ENCODE data around the gene NR1I3. TPM values are rescaled to one million over a fixed set of nuclear protein-coding genes. Genes with fewer than 3 reads are reported as not detected.

NR1I3 gene
- total and polyA plus RNA-seq, 2 experiments from 2014 or later: not detected

GRCh38 chr1:161229896-161230295 lies 8.1 kb downstream of the NR1I3 start:
- H4K20me1 ChIP-seq (ENCODE audit: insufficient read depth): no peaks in the 10 kb centered on the region
- no peaks in the 10 kb centered on the region for H3K9me3 ChIP-seq (ENCODE audit: low read depth)
- H3K27ac ChIP-seq: no peak overlapping the region
- H3K4me2 ChIP-seq (ENCODE audit: unreplicated experiment): no peak overlapping the region
- peaks cover 11% of the 10 kb centered on the region; the same call in 1 of the 2 replicates for H3K4me1 ChIP-seq (ENCODE audit: insufficient read depth)
- no peak for DNase-seq
- no peak for TF ChIP-seq EZH2phosphoT487 (IDR thresholded peaks at IDR 0.05; ENCODE audit: insufficient read depth, low read depth)
- TF ChIP-seq EZH2 (IDR thresholded peaks at IDR 0.05; ENCODE audit: insufficient read depth, poor library complexity, severe bottlenecking): no peak
- H3K36me3 ChIP-seq (ENCODE audit: low read depth): no peaks in the 10 kb centered on the region; the same call in 1 of the 2 replicates
- no peaks in the 10 kb centered on the region for H3K27me3 ChIP-seq (replicated peaks; ENCODE audit: insufficient read depth)
- H2AFZ ChIP-seq: no peak overlapping the region
- H3K9ac ChIP-seq: no peak overlapping the region
- H3K9me2 ChIP-seq (ENCODE audit: insufficient read depth): no peaks in the 10 kb centered on the region
- in situ Hi-C loops (cut with MboI): no loop called here
- 44 to 47% methylated on average over 3 of the region's 3 CpGs for WGBS, 2 experiments (ENCODE audit: low coverage in 1 of 2, low lambda C conversion rate in 2 of 2, missing lambda C conversion rate in 2 of 2)
- peaks cover 7% of the 10 kb centered on the region for H3K79me2 ChIP-seq (ENCODE audit: insufficient read depth)
- peaks cover 5% of the 10 kb centered on the region; the same call in 1 of the 2 replicates for H3F3A ChIP-seq (ENCODE audit: insufficient read depth)
- no peak overlapping the region for H3K4me3 ChIP-seq

GRCh38 chr1:161228032-161228431 lies 10.0 kb downstream of the NR1I3 start:
- Histone ChIP-seq H3K9ac (no peak overlapping the region), H3K4me2 (ENCODE audit: unreplicated experiment) (no peak overlapping the region), H3K36me3 (ENCODE audit: low read depth) (no peaks in the 10 kb centered on the region; the same call in 1 of the 2 replicates), H3K27ac (no peak overlapping the region), H3K9me2 (ENCODE audit: insufficient read depth) (no peaks in the 10 kb centered on the region), H4K20me1 (ENCODE audit: insufficient read depth) (no peaks in the 10 kb centered on the region), H3K79me2 (ENCODE audit: insufficient read depth) (peaks cover 7% of the 10 kb centered on the region), H3K9me3 (ENCODE audit: low read depth) (no peaks in the 10 kb centered on the region), H3F3A (ENCODE audit: insufficient read depth) (peaks cover 5% of the 10 kb centered on the region; the same call in 1 of the 2 replicates), H3K4me1 (ENCODE audit: insufficient read depth) (peaks cover 11% of the 10 kb centered on the region; the same call in 1 of the 2 replicates), H3K4me3 (no peak overlapping the region), H3K27me3 (replicated peaks; ENCODE audit: insufficient read depth) (no peaks in the 10 kb centered on the region), H2AFZ (no peak overlapping the region; the same call in 1 of the 2 replicates)
- 91% methylated on average over 7 of the region's 7 CpGs for WGBS, 2 experiments (ENCODE audit: low coverage in 1 of 2, low lambda C conversion rate in 2 of 2, missing lambda C conversion rate in 2 of 2)
- TF ChIP-seq EZH2 (IDR thresholded peaks at IDR 0.05; ENCODE audit: insufficient read depth, poor library complexity, severe bottlenecking) (no peak), EZH2phosphoT487 (IDR thresholded peaks at IDR 0.05; ENCODE audit: insufficient read depth, low read depth) (no peak)
- DNase-seq: no peak
- in situ Hi-C loops (cut with MboI): no loop called here

GRCh38 chr1:161227196-161227871 lies 10.7 kb downstream of the NR1I3 start:
- Histone ChIP-seq H2AFZ (peak overlapping the region; percentile 93), H3K9ac (peak overlapping the region; percentile 80; the same call in 1 of the 2 replicates)
- DNase-seq: peak; percentile 88

GRCh38 chr1:161226759-161227158 lies 11.2 kb downstream of the NR1I3 start:
- H4K20me1 ChIP-seq (ENCODE audit: insufficient read depth): no peaks in the 10 kb centered on the region
- DNase-seq: no peak
- no peaks in the 10 kb centered on the region for H3K27me3 ChIP-seq (replicated peaks; ENCODE audit: insufficient read depth)
- peaks cover 5% of the 10 kb centered on the region; the same call in 1 of the 2 replicates for H3F3A ChIP-seq (ENCODE audit: insufficient read depth)
- no peak for TF ChIP-seq EZH2phosphoT487 (IDR thresholded peaks at IDR 0.05; ENCODE audit: insufficient read depth, low read depth)
- TF ChIP-seq EZH2 (IDR thresholded peaks at IDR 0.05; ENCODE audit: insufficient read depth, poor library complexity, severe bottlenecking): no peak
- in situ Hi-C loops (cut with MboI): no loop called here
- H3K9ac ChIP-seq: peak overlapping the region; percentile 80
- H3K9me3 ChIP-seq (ENCODE audit: low read depth): no peaks in the 10 kb centered on the region
- H3K4me2 ChIP-seq (ENCODE audit: unreplicated experiment): peak overlapping the region; percentile 73
- no peak overlapping the region for H3K27ac ChIP-seq
- peak overlapping the region; percentile 93 for H2AFZ ChIP-seq
- no peaks in the 10 kb centered on the region; the same call in 1 of the 2 replicates for H3K36me3 ChIP-seq (ENCODE audit: low read depth)
- WGBS, 2 experiments (ENCODE audit: low coverage in 1 of 2, low lambda C conversion rate in 2 of 2, missing lambda C conversion rate in 2 of 2): 60% methylated on average over 3 of the region's 3 CpGs
- H3K4me1 ChIP-seq (ENCODE audit: insufficient read depth): peaks cover 11% of the 10 kb centered on the region; the same call in 1 of the 2 replicates
- H3K9me2 ChIP-seq (ENCODE audit: insufficient read depth): no peaks in the 10 kb centered on the region
- H3K4me3 ChIP-seq: peak overlapping the region; percentile 91
- peaks cover 7% of the 10 kb centered on the region for H3K79me2 ChIP-seq (ENCODE audit: insufficient read depth)

More at GRCh38 chr1:161227196-161227871, 10.7 kb downstream of the NR1I3 start:
- peaks cover 11% of the 10 kb centered on the region; the same call in 1 of the 2 replicates for H3K4me1 ChIP-seq (ENCODE audit: insufficient read depth)
- peaks cover 7% of the 10 kb centered on the region for H3K79me2 ChIP-seq (ENCODE audit: insufficient read depth)
- H3F3A ChIP-seq (ENCODE audit: insufficient read depth): peaks cover 5% of the 10 kb centered on the region; the same call in 1 of the 2 replicates
- H4K20me1 ChIP-seq (ENCODE audit: insufficient read depth): no peaks in the 10 kb centered on the region
- H3K4me2 ChIP-seq (ENCODE audit: unreplicated experiment): peak overlapping the region; percentile 73
- no peaks in the 10 kb centered on the region for H3K9me2 ChIP-seq (ENCODE audit: insufficient read depth)
- WGBS, 2 experiments (ENCODE audit: low coverage in 1 of 2, low lambda C conversion rate in 2 of 2, missing lambda C conversion rate in 2 of 2): 36 to 38% methylated on average over 11 of the region's 11 CpGs
- TF ChIP-seq EZH2phosphoT487 (IDR thresholded peaks at IDR 0.05; ENCODE audit: insufficient read depth, low read depth): no peak
- TF ChIP-seq EZH2 (IDR thresholded peaks at IDR 0.05; ENCODE audit: insufficient read depth, poor library complexity, severe bottlenecking): no peak
- H3K4me3 ChIP-seq: peak overlapping the region; percentile 91
- no peak overlapping the region for H3K27ac ChIP-seq
- no peaks in the 10 kb centered on the region for H3K27me3 ChIP-seq (replicated peaks; ENCODE audit: insufficient read depth)
- in situ Hi-C loops (cut with MboI): no loop called here
- no peaks in the 10 kb centered on the region for H3K9me3 ChIP-seq (ENCODE audit: low read depth)
- H3K36me3 ChIP-seq (ENCODE audit: low read depth): no peaks in the 10 kb centered on the region; the same call in 1 of the 2 replicates

All from GM23248 (cell line).